IMR-90 (cell line): ENCODE results near the gene HS6ST2.

Experiments used
- BHLHE40 ChIP-seq: fragments of 150-350 bp; IDR thresholded peaks from 2 replicates; pipeline ENCODE4 v1.6.1; 2016; ENCODE audit warnings: mild to moderate bottlenecking, low read depth, low read length
- CEBPB ChIP-seq: IDR thresholded peaks from 2 replicates; pipeline ENCODE4 v1.6.1; 2012; ENCODE audit warnings: low read depth, low read length, improper control_type of control experiment
- CHD1 ChIP-seq: IDR thresholded peaks from 2 replicates; pipeline ENCODE4 v1.6.1; 2012; ENCODE audit warnings: low read depth, low read length, improper control_type of control experiment
- MAFK ChIP-seq: IDR thresholded peaks from 2 replicates; pipeline ENCODE4 v1.6.1; 2012; ENCODE audit warnings: low read depth, low read length, improper control_type of control experiment
- MAZ ChIP-seq: IDR thresholded peaks from 2 replicates; pipeline ENCODE4 v1.6.1; 2012; ENCODE audit warnings: low read depth, mild to moderate bottlenecking, low read length, improper control_type of control experiment, moderate library complexity, borderline replicate concordance
- MXI1 ChIP-seq: IDR thresholded peaks from 2 replicates; pipeline ENCODE4 v1.6.1; 2012; ENCODE audit warnings: low read depth, mild to moderate bottlenecking, low read length, moderate library complexity, borderline replicate concordance
- POLR2A ChIP-seq: IDR thresholded peaks from 2 replicates; pipeline ENCODE4 v1.6.1; 2012; ENCODE audit warnings: mild to moderate bottlenecking, low read depth, low read length
- RAD21 ChIP-seq: IDR thresholded peaks from 2 replicates; pipeline ENCODE4 v1.6.1; 2012; ENCODE audit warnings: low read length, improper control_type of control experiment
- RCOR1 ChIP-seq: IDR thresholded peaks from 2 replicates; pipeline ENCODE4 v1.6.1; 2012; ENCODE audit warnings: mild to moderate bottlenecking, low read length, improper control_type of control experiment; ENCODE audit not compliant: insufficient replicate concordance
- RFX5 ChIP-seq: IDR thresholded peaks from 2 replicates; pipeline ENCODE4 v1.8.0; 2012; ENCODE audit warnings: low read depth, mild to moderate bottlenecking, low read length, moderate library complexity
- SMC3 ChIP-seq: fragments of 150-350 bp; IDR thresholded peaks from 2 replicates; pipeline ENCODE4 v1.6.1; 2016; ENCODE audit warnings: low read depth, mild to moderate bottlenecking, antibody characterized with exemption, low read length, moderate library complexity
- USF2 ChIP-seq: fragments of 150-350 bp; IDR thresholded peaks from 2 replicates; pipeline ENCODE4 v1.6.1; 2017; ENCODE audit warnings: mild to moderate bottlenecking, antibody characterized with exemption, low read length, low read depth
- TF ChIP-seq, protein P1 (sequence below): conservative IDR thresholded peaks from 2 replicates; pipeline ENCODE4 v1.5.1; 2012; ENCODE audit warnings: mild to moderate bottlenecking, low read depth, low read length, improper control_type of control experiment
- TF ChIP-seq, protein P2 (sequence below): fragments of 150-350 bp; IDR thresholded peaks from 2 replicates; pipeline ENCODE4 v1.6.1; 2016; ENCODE audit warnings: low read depth, mild to moderate bottlenecking, low read length, moderate library complexity, borderline replicate concordance

DNA sequence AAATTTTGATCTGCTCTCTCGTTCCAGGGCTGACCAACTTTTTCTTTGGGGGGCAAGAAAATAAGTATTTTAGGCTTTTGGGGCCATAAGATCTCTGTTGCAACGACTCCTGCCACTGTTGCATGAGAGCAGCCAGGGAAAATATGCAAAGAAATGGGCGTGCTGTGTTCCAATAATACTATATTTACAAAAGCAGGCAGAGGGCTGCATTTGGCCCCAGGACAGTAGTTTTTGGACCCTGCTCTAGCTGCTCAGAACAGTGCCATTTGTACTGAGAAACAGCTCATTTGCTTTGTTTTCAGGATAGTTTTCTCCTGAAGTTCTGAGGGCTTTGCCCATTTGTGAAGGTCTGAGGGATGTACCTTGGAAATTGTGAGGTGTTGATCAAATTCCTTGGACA lies 334.5 kb downstream of the HS6ST2 start:
- TF ChIP-seq, protein P1, sequence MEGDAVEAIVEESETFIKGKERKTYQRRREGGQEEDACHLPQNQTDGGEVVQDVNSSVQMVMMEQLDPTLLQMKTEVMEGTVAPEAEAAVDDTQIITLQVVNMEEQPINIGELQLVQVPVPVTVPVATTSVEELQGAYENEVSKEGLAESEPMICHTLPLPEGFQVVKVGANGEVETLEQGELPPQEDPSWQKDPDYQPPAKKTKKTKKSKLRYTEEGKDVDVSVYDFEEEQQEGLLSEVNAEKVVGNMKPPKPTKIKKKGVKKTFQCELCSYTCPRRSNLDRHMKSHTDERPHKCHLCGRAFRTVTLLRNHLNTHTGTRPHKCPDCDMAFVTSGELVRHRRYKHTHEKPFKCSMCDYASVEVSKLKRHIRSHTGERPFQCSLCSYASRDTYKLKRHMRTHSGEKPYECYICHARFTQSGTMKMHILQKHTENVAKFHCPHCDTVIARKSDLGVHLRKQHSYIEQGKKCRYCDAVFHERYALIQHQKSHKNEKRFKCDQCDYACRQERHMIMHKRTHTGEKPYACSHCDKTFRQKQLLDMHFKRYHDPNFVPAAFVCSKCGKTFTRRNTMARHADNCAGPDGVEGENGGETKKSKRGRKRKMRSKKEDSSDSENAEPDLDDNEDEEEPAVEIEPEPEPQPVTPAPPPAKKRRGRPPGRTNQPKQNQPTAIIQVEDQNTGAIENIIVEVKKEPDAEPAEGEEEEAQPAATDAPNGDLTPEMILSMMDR: no peak
- TF ChIP-seq POLR2A (no peak), MAZ (no peak), USF2 (no peak), MXI1 (no peak), CEBPB (no peak), CHD1 (no peak), MAFK (no peak), BHLHE40 (no peak), RAD21 (no peak), RCOR1 (no peak), SMC3 (no peak), RFX5 (no peak)
- TF ChIP-seq, protein P2, sequence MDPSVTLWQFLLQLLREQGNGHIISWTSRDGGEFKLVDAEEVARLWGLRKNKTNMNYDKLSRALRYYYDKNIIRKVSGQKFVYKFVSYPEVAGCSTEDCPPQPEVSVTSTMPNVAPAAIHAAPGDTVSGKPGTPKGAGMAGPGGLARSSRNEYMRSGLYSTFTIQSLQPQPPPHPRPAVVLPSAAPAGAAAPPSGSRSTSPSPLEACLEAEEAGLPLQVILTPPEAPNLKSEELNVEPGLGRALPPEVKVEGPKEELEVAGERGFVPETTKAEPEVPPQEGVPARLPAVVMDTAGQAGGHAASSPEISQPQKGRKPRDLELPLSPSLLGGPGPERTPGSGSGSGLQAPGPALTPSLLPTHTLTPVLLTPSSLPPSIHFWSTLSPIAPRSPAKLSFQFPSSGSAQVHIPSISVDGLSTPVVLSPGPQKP: no peak
